Endothelial cell of umbilical vein (primary cell): Measurements from ENCODE around the gene EPN2. TPM values are rescaled to one million over a fixed set of nuclear protein-coding genes. Genes with fewer than 3 reads are reported as not detected.

Source experiments
- BruUV-seq: library from RNA; stranded (reverse); fragments of 400-500 nt; replicated peaks from 2 replicates; lab custom pipeline; 2021; lab: Mats Ljungman, UMichigan
- CTCF ChIA-PET: fragments of 300-600, 350-600 bp; sonication (Branson Sonifier 250); formaldehyde crosslinking; loops from one replicate; lab custom pipeline; 2021; ENCODE audit warnings: antibody characterized with exemption, inconsistent platforms; lab: Charles Lee
- POLR2A ChIA-PET: fragments of 300-600, 350-600 bp; sonication (Branson Sonifier 250); formaldehyde crosslinking; loops from one replicate; lab custom pipeline; 2021; ENCODE audit warnings: antibody characterized with exemption, inconsistent platforms; lab: Charles Lee
- DNase-seq: peaks from one replicate; pipeline ENCODE4 v3.0.0-alpha.2; 2011; ENCODE audit warnings: low read depth, low spot score
- FAIRE-seq: peaks from 2 replicates; lab custom pipeline; 2011; peaks lifted over from hg19 to GRCh38; lab: Jason Lieb, UNC
- H2AFZ ChIP-seq: 2 replicates; pipeline ENCODE4 v1.6.0; 2012; ENCODE audit warnings: low read depth, low read length, control low read depth, inconsistent platforms
- H3K27ac ChIP-seq: 2 replicates; pipeline ENCODE4 v1.5.1; 2011; ENCODE audit warnings: low read depth, mild to moderate bottlenecking, control low read depth, low read length, moderate library complexity; ENCODE audit not compliant: insufficient read depth
- H3K27me3 ChIP-seq, 2 experiments: 2 replicates each; pipeline versions ENCODE4 v1.6.0 to v1.6.1; 2011; ENCODE audit warnings: low read length in 2 of 2, mixed read lengths in 1 of 2; ENCODE audit not compliant: control insufficient read depth in 2 of 2, insufficient read depth in 2 of 2
- H3K36me3 ChIP-seq, 2 experiments: 2 replicates in 1 of 2; 3 replicates in 1 of 2; pipeline ENCODE4 v1.5.1; 2011; ENCODE audit warnings: low read length in 2 of 2, mild to moderate bottlenecking in 1 of 2, moderate library complexity in 1 of 2; ENCODE audit not compliant: control insufficient read depth in 2 of 2, insufficient read depth in 2 of 2; ENCODE audit errors: extremely low read depth in 1 of 2
- H3K4me1 ChIP-seq: 3 replicates; pipeline ENCODE4 v1.5.1; 2011; ENCODE audit warnings: mild to moderate bottlenecking, low read length; ENCODE audit not compliant: control insufficient read depth, insufficient read depth; ENCODE audit errors: extremely low read depth
- H3K4me2 ChIP-seq: 2 replicates; pipeline ENCODE4 v1.6.1; 2011; ENCODE audit warnings: low read length, control low read depth, mixed read lengths; ENCODE audit not compliant: insufficient read depth
- H3K4me3 ChIP-seq, 3 experiments: fragments of 200-600 bp in 1 of 3; sonication (generic), shearing (Covaris generic) in 1 of 3; replicated peaks in 1 of 3; 2 replicates each; pipeline ENCODE4 v1.5.1; 2011 to 2016; ENCODE audit warnings: control low read depth in 3 of 3, low read length in 3 of 3, mild to moderate bottlenecking in 2 of 3, inconsistent platforms in 1 of 3, low read depth in 1 of 3, moderate library complexity in 1 of 3; ENCODE audit not compliant: insufficient read depth in 1 of 3
- H3K79me2 ChIP-seq: 2 replicates; pipeline ENCODE4 v1.6.0; 2012; ENCODE audit warnings: low read length, inconsistent platforms; ENCODE audit not compliant: control insufficient read depth, insufficient read depth
- H3K9ac ChIP-seq: replicated peaks from 2 replicates; pipeline ENCODE3; 2011; ENCODE audit warnings: low read length, control low read depth; ENCODE audit not compliant: insufficient read depth; ENCODE audit errors: extremely low read depth
- H3K9me1 ChIP-seq: replicated peaks from 3 replicates; pipeline ENCODE4 v1.6.0; 2011; ENCODE audit warnings: mild to moderate bottlenecking, low read length; ENCODE audit not compliant: control insufficient read depth, insufficient read depth; ENCODE audit errors: extremely low read depth
- H3K9me3 ChIP-seq: replicated peaks from 2 replicates; pipeline ENCODE4 v1.5.1; 2012; ENCODE audit warnings: low read length, inconsistent platforms; ENCODE audit not compliant: control insufficient read depth, insufficient read depth
- H4K20me1 ChIP-seq: replicated peaks from 2 replicates; pipeline ENCODE3; 2011; ENCODE audit warnings: mild to moderate bottlenecking, low read length; ENCODE audit not compliant: control insufficient read depth, insufficient read depth; ENCODE audit errors: extremely low read depth
- CTCF ChIP-seq, 2 donors: IDR thresholded peaks; 1 replicate in 1 of 2; 2 replicates in 1 of 2; pipeline ENCODE4 v1.5.1; 2011; ENCODE audit warnings: low read length in 2 of 2, mild to moderate bottlenecking in 2 of 2, moderate library complexity in 2 of 2, control low read depth in 1 of 2, inconsistent platforms in 1 of 2, low read depth in 1 of 2; ENCODE audit not compliant: insufficient read depth in 1 of 2; ENCODE audit errors: extremely low read depth in 1 of 2
- EZH2 ChIP-seq: IDR thresholded peaks from 2 replicates; pipeline ENCODE4 v1.6.1; 2012; ENCODE audit warnings: borderline replicate concordance, low read depth, mild to moderate bottlenecking, moderate library complexity, low read length, inconsistent platforms; ENCODE audit not compliant: severe bottlenecking
- FOS ChIP-seq: IDR thresholded peaks from 2 replicates; pipeline ENCODE4 v1.6.1; 2011; ENCODE audit warnings: mild to moderate bottlenecking, low read length, moderate library complexity, borderline replicate concordance; ENCODE audit not compliant: insufficient read depth
- GATA2 ChIP-seq: IDR thresholded peaks from 2 replicates; pipeline ENCODE4 v1.7.0; 2011; ENCODE audit warnings: low read depth, mild to moderate bottlenecking, moderate library complexity, mixed read lengths, low read length; ENCODE audit not compliant: insufficient read length, insufficient read depth
- JUN ChIP-seq: IDR thresholded peaks from 2 replicates; pipeline ENCODE4 v1.6.1; 2011; ENCODE audit warnings: borderline replicate concordance, low read depth; ENCODE audit not compliant: insufficient read length, insufficient read depth
- MAX ChIP-seq: IDR thresholded peaks from 2 replicates; pipeline ENCODE4 v1.6.1; 2011; ENCODE audit not compliant: insufficient read depth, insufficient read length
- MYC ChIP-seq: IDR thresholded peaks from one replicate; pipeline ENCODE4 v1.6.1; 2011; ENCODE audit warnings: mild to moderate bottlenecking, low read depth, low read length
- POLR2A ChIP-seq: IDR thresholded peaks from 2 replicates; pipeline ENCODE4 v1.6.1; 2012; ENCODE audit warnings: low read depth, mild to moderate bottlenecking, control low read depth, low read length
- POLR2AphosphoS5 ChIP-seq: IDR thresholded peaks from 2 replicates; pipeline ENCODE4 v1.6.1; 2012; ENCODE audit warnings: low read depth, mild to moderate bottlenecking, control low read depth, low read length, moderate library complexity; ENCODE audit not compliant: insufficient read depth
- dilution Hi-C: fragments of 300-500 bp; cut with MboI; formaldehyde crosslinking; loops from one replicate; pipeline ENCODE4 v1.15.0; 2019; ENCODE audit warnings: low sequenced_read_pairs; ENCODE audit not compliant: extremely low pct_ligation_motif_present
- intact Hi-C: fragments of 100-400 bp; cut with micrococcal nuclease; formaldehyde crosslinking; loops from one replicate; pipeline ENCODE4 v1.10.0; 2022
- polyA plus RNA-seq, 4 experiments: library from polyadenylated mRNA; depleted of rRNA in 3 of 4; stranded (reverse) in 3 of 4; unstranded in 1 of 4; fragments of >200 nt; gene quantifications; 2 replicates each; pipeline versions ENCODE4 v1.2.1 to v1.2.3, GENCODE V29; 2011 to 2012; ENCODE audit warnings: missing spikeins in 1 of 4
- total RNA-seq: library from RNA; stranded (reverse); gene quantifications from 2 replicates; pipeline ENCODE4 v1.2.3, GENCODE V29; 2021

The EPN2 gene
- total and polyA plus RNA-seq, 2 donors (not counting 3 experiments of a cell fraction or from before 2014, with no cell fraction given): 40.3 to 70.5 TPM

GRCh38 chr17:19332371-19333131 is 95.4 kb downstream of the EPN2 start:
- no TSS peak for BruUV-seq
- dilution Hi-C loops: no loop called here
- CTCF ChIA-PET: interaction anchor here (1.0 kb wide), 2 partner anchors 9 to 29 kb away, joined by 3 read pairs; no protein-coding TSS in a partner anchor

More at GRCh38 chr17:19332371-19333131, 95.4 kb downstream of the EPN2 start:
- no peak overlapping the region for H3K4me2 ChIP-seq
- H3K4me1 ChIP-seq: no peaks in the 10 kb centered on the region
- TF ChIP-seq EZH2 (no peak), POLR2AphosphoS5 (no peak), MAX (no peak), GATA2 (no peak), JUN (no peak), FOS (no peak), CTCF (IDR thresholded peaks at IDR 0.05; ENCODE audit: extremely low read depth in 1 of 2, insufficient read depth in 1 of 2, low read depth in 1 of 2, low read length in 2 of 2) (no peak), POLR2A (no peak), MYC (no peak)
- H3K9me3 ChIP-seq: no peaks in the 10 kb centered on the region
- intact Hi-C loops: no loop called here
- FAIRE-seq (no peak), DNase-seq (no peak)
- no peak overlapping the region for H3K9ac ChIP-seq
- H3K27ac ChIP-seq: no peak overlapping the region
- POLR2A ChIA-PET: no interaction called here
- no peak overlapping the region for H3K4me3 ChIP-seq
- H3K9me1 ChIP-seq: no peaks in the 10 kb centered on the region
- no peaks in the 10 kb centered on the region for H4K20me1 ChIP-seq
- H3K36me3 ChIP-seq: peaks cover 0 to 10% of the 10 kb centered on the region in 2 experiments
- H3K27me3 ChIP-seq: no peaks in the 10 kb centered on the region
- H2AFZ ChIP-seq: no peak overlapping the region
- H3K79me2 ChIP-seq: no peaks in the 10 kb centered on the region
